CD4-positive, alpha-beta T cell treated with Interleukin-15 for 1 hour (primary cell): Measurements from ENCODE around the gene AGBL3.
"Not testable (repeated sequence)": the region's sequence is repeated elsewhere in the genome, so short reads cannot be mapped to it uniquely, and the experiment has no call there.

Experiments used
- DNase-seq: peaks from one replicate; pipeline ENCODE4 v3.0.0-alpha.2; 2020

Gene AGBL3

DNA sequence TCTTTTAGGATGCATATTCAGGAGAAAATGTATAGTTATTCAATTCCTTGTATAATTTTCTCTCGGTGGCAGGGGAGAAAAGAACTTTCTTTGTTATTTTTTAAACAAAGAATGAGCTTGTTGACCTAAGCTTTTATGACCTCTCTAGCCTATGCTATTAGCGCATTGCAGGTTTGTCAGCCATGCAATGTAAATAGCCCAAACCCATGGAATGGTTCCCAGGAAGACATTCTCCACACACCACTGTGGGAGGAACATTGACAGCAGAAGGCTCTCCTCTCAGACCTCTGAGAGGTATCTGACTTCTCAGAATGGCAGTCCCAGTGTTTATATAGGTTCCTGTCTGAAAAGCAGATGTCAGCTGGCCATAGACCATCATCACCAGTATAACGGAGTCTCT lies 19.6 kb upstream of the AGBL3 start:
- DNase-seq: no peak

DNA sequence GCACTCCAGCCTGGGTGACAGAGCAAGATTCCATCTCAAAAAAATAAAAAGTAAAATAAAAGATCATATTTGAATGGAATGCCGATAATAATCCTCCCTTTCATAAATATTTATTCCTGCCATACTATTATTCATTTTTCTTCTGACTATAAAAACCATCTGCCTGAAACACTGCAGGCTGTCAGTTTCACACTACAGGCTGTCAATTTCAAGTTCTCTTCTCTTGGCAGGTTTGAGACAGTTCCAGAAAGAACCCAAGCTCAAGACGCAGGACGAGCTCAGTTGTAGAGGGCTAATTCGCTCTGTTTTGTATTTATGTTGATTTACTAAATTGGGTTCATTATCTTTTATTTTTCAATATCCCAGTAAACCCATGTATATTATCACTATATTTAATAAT lies 18.2 kb upstream of the AGBL3 start:
- no peak for DNase-seq

DNA sequence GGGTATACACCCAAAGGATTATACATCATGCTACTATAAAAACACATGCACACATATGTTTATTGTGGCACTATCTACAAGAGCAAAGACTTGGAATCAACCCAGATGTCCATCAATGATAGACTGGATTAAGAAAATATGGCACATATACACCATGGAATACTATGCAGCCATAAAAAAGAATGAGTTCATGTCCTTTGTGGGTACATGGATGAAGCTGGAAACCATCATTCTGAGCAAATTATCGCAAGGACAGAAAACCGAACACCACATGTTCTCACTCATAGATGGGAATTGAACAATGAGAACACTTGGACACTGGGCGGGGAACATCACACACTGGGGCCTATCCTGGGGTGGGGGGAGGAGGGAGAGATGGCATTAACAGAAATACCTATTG lies 4.7 kb upstream of the AGBL3 start:
- DNase-seq: not testable (repeated sequence)

DNA sequence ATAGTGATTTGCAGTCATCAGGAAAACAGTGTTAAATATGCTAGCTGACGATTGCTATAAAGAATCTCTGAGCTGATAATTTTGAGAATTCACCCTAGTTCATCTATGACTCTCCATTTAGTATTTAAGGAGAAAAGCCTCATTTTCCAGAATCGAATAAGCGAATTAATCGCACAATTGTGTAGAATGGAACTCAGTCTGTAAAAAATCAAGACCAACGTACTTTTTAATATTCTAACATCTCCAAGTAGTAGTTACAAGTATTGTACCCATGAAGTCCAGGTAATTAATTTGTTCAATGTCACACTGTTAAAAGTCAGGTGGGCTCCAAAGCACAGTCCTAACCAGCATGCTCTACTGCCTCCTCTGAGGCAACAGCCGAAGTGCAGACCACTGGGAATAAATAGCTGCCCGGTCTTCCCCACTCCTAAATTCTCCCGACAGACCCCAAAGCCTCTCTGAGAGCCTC lies 380 bp upstream of the AGBL3 start:
- DNase-seq: no peak

DNA sequence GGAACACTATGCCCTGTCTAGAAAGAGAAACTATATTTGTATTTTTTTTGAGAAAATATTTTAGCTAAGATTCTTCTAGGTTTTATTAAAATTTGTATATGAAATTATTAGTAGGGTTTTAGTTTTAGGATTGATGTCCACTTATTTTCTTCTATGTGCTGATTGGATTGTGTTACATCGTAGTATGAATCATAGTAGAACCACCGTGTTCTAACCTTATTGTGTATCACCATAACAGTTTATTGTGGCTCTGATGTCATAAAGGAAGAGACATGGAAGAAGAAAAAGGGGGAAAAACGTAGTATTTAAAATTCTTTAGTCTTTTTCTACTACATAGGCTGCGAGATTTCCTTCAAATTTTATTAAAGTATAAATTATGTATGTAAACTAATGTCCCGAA lies 1.9 kb downstream of the AGBL3 start:
- DNase-seq: no peak

DNA sequence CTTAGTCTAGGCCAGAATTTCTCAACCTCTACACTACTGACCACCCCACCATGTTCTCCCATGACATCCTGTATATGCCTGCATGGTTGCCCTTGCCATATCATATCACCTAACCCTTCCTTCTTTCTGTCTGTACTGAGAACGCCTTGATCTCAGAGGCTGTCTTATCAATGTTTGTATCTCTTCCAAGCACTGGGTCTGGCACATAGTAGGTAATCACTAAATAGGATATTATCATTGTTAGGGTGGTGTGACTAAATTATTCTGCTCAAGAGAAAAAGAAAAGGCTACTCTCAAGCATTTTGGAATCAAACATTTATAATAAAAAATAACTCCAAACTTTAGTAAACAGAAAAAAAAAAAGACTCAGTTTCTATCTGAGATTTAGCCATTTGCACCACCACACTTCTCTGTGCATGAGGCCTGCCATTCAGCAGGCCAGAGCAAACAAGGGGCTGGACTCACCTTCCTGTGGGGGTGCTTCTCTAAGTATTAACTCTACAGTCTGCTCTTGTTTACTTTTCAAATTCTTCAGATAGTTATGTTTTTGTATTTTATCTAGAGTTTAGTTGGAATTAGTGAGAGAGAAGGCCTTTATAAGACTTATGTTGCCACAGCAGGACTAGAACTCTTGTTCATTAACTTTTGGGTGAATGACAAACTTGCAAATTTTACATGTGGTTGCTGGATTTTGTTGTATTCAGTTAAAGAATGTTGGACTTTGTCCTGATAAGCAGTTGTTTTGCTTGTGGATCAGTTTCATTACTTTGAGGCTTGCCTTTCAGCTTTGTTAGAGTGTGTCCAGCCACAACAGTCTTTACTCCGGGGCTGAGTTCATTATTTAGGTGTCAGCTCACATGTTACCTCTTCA lies 5.4 kb downstream of the AGBL3 start:
- no peak for DNase-seq

DNA sequence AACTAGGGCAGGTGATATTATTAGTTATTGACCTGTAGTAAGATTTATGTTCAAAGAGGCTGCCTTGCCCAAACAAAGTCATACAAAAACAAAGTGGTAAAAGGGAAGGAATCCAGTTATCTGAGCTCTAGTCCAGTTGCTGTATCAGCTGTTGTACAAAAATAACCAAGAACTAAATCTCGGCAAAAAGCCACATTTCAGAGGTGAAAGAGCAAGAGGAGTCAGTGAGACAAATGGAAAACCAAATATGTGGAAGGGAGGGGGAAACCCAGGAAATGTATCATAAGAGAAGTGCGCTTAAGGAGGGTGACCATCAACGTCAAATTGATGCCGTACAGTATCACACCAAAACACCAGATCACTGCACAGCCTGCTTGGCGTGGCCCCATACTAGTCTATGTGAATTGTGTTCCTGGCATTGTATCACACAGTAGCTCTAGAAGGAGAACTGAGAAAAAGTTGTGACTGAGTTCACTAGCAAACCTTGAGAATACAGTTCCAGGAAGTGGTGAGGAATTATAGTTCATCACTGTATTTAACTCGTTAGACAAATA lies 6.4 kb downstream of the AGBL3 start:
- peak; percentile 38 for DNase-seq

DNA sequence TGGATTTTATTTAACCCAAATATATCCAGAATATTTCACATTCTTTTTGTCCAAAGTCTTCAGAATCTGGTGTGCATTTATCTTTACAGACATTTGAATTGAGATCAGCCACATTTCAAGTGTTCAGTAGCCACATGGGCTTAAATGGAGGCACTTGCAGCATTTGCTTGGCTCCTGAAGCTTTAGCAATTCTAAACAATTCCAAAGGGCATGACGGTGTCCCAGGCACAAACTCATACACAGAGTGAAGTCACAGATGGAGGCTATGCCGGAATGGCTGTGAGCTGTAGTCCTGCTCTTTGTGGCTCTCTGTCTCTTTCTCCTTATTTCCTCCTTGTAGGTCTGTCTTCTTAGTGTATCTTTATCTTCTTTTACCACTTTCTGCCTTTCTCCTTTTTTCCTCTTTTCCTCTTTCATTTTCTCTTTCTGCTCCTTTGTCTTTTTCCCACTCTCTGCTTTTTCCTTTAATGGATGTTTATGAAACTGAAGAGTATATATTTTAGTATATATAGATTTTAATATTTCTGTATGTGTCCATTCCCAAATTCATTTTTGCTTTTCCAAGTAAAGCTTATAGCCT lies 7.7 kb downstream of the AGBL3 start:
- no peak for DNase-seq

DNA sequence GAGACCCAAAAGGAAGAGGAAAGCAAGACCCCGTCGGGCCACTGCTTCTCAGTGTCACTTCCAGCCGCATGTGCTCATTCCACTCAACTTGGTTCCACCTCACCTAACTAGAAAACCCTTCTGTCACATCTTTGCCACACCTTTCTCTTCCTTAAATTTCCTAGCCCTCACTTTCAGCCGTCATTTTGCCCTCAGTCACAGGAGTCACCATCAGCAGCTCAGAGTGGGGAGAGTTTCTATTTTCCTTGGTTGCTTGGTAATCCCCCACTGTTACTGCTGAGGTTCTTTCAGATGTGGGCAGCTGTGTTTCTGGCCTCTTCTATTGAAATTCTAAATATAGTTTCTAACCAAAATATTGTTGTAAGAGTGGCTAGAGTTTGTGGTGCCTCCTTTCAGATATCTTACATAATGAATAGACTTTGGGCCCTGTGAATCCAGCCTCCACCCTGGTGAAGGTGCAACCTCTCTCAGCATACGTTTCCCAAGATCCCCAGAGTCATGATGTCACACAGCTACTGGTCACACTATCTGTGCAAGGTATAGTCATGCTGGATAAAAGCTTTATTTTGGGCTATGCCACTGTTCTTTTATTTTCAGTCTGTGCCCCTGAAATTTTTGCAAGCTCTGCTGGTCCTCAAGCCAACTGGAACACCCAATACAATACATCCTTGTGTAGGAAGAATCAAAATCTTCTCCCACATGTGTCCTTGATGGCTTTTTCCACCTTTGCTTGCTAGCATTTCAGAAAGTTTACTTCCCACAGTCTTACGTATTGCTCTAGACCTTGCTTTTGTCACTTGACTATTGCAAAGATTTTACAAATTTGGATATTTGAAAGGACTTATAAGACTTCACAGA lies 9.2 kb downstream of the AGBL3 start:
- peak; percentile 37 for DNase-seq

DNA sequence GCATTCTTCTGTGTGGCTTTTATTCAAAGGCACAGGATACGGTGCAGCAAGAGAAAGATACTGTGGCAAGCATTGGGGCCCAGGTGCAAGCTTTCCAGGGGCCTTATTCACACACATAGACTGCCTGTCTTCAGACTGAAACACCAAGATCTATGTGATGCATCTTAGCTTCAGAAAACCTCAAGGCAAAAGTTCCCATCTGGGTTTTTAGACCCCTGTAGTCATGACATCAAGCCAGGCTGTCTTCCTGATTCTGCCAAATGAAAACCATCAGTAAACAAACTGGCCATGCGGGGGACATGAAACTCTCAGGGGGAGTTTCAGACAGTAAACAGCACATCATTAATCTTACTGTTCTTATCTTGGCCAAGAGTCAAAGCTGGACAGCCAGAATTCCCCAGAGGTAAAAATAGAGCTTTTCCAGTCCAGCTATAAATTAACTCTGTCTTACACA lies 9.8 kb downstream of the AGBL3 start:
- peak; percentile 19 for DNase-seq

DNA sequence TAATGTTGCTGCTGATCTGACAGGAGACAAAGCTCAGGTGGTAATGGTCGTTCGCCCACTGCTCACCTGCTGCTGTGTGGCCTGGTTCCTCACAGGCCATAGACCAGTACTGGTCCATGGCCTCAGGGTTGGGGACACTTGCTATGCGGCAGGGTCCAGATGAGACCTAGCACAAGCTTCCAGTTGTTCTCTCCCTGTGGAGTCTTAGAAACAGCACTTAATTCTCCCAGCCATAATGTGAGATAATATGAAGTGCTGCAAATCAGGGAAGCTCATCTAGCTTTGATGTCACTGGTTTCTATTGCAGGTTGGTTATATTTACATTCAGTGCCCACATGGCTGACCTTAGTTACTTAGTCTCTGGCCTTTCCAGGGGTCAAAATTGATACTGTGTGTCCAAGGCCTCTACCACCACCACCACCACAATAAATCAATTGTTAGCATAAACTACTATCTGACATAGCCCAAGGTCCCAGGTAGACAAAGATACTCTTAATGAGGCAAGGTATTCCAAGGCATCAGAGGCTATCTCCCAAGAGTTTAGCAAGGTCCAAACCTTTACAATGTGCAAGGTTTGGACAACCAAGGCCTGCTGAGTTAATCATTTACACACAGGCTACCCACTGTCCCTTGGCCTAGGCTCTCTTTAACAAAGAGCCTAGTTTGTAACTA lies 11.0 kb downstream of the AGBL3 start:
- no peak for DNase-seq

DNA sequence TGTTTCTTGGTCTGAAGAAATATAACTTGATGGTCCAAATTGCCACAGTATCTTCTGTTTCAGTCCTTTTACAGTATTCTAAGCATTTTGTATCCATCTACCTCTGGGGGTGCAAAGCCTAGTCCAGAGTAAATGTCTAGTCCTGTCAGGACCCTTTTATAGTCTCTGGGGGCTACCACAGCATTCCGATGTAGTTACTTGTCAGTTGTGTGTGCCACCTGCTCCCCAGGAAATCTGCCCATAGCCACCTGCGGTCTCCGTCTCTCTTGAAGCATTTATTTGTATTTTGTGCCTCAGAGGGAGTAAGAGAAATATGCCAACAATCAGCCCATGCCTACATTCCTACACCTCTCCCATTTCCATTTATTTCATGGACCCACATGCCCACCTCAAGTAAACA lies 12.8 kb downstream of the AGBL3 start:
- no peak for DNase-seq

DNA sequence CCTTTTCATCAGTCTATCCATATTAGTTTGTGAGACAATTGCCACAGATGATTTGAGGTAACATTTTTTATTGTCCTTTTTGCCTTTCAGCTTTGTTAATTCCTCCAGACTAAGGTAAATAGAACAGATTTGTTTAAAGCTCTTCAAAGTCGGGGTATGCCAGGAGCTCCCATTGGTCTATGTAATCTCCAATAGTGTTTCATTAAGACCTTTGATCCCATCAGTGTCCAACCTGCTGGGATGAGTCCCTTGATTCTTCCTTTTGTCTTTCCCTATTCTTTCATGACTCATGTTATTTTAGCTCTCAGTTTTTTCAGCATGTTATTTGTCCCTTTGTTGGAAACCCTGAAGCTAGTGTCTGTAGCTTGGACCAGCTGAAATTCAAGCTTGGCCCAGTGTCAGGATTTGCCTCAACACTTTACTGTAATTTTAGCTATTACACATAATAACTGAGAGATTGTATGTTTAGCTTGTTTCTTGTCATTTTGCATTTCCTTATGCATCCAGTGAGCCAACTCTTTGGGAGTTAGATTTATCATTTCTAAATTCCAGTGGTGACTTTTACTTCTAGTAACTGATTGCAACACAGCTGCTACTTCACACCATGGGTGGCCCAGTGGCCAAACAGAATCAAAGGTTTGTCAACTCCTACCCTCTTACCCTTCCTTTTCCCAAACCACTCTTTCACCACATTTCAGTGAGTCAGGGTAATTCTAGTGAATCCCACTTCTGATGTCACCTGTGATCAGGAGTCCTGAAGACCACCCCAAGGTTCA lies 15.3 kb downstream of the AGBL3 start:
- DNase-seq: no peak

DNA sequence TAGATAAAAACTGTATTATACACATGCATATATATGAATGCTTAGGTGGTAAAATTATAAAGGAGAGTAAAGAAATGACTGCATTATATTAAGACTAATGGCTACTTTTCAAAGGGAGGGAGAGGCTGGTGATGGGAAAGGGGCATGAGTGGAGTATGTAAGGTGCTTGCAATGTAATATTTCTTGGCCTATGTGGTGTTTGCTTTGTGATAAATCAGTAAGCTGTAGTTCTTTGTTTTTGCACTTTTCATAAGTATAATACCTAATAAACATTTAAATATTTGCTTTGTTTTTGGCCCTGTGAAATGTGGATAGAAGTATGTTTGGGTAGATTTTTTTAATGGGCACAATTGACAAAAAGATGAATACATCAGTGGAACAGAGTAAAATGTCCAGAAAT lies 25.9 kb downstream of the AGBL3 start:
- no peak for DNase-seq

DNA sequence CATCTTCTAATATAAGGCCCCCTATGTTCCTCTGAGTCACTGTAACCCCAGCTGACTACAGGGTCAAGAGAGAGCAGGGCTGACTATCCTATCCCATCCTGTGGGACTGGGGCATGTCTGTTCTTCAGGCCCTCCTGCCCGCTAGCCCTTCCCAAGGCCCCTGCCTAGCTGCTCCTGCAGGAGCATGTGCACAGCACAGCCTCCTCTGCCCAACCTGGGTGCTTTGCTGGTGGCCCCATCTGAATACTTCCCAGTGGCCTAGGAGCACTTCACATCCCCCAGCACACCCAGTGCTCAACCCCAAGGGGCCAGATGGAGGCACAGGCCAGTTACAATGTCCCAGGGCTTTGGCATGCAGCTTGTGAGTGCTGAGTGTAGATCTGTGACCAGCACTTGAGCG lies 37.3 kb downstream of the AGBL3 start:
- no peak for DNase-seq

DNA sequence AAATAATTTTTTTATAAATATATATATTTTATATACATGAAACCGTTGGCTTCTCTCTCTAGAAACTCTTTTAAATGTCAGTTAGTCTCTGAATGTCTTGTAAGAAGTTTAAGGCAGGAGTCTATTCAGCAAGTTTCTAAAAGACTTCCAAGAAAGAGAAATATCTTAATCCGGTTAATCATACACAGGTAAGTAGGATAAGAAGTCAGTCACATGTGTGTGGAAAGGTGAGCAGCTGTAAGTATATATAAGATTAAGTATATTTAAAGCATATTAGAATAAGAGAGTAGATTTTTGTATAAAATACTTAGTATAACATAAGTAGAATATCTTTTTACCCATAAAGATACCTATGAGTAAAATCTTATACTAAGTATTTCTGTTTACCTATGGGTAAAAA lies 48.9 kb downstream of the AGBL3 start:
- DNase-seq: no peak

DNA sequence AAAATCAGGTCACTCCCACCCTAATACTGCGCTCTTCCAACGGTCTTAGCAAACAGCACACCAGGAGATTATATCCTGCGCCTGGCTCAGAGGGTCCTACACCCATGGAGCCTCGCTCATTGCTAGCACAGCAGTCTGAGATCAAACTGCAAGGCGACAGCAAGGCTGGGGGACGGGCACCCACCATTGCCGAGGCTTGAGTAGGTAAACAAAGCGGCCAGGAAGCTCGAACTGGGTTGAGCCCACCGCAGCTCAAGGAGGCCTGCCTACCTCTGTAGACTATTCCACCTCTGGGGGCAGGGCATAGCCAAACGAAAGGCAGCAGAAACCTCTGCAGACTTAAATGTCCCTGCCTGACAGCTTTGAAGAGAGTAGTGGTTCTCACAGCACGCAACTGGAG lies 80.7 kb downstream of the AGBL3 start:
- not testable (repeated sequence) for DNase-seq

DNA sequence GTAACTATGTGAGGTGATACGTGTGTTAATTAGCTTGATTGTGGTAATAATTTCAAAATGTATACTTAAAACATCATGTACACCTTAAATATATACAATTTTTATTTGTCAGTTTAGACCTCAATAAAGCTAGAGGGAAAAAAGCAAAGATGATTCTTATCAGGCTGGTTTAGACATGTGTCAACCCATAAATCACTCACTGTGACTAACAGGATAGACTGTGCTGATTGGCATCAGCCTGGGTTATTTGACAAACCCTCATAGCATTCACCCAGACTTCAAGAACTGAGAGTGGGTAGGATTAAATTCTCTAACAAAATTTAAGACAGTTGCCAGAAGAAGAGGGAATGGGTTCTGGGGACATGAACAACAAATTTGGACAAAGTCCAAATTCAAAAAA lies 87.8 kb downstream of the AGBL3 start:
- no peak for DNase-seq

DNA sequence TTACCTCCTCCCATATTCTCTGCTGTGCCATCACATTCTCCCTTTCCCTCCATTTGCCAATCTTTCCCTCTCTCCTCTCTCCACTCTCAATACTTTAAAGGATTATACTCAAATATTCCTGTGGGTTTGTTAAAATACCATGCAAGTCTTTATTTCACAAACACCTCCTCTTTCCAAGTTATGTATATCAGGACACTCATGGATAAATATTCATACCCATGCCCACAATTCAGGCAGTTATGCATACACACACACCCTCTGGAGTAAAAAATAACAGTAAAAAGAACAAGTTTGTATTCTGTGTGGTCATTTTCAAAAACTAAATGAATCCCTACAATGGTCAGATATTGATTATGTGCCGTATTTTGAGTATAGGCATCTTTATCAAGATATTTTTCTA lies 88.2 kb downstream of the AGBL3 start:
- DNase-seq: no peak

DNA sequence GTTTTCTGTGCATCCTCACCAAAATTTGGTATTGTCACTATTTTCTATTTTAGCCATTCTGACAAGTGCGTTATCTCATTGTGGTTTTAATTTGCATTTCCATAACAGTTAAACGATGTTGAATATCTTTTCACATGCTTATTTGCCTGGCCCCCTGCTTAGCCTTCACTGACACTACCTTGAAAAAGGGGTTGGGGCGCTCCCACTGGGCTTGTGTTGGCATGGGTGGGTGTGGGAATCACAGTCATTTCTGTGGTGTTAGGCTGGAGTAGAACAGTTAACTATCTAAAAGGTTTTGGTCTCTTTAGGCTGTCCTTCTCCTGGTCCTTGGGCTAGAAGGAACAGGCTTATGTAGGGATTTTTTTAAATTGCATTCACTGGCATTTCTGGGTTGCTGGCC lies 89.4 kb downstream of the AGBL3 start:
- DNase-seq: no peak

DNA sequence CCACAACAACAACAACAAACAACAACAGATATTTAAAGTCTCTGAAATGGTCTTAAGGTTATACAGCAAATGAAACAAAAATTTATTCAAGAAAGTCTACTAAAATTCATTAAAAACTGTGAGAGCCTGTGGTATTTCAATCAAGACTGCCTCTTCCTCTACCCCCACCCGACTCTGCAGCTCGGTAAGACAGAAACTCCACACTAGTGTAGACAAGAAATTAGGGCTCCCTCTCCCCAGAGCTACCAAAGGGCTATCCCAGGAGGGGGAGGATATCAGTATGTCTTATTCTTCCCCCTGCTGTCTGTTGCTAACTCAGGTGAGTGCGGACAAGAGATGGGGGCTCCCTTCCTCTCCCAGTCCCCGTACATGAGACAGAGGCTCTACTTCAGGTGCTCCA lies 90.6 kb downstream of the AGBL3 start:
- no peak for DNase-seq

DNA sequence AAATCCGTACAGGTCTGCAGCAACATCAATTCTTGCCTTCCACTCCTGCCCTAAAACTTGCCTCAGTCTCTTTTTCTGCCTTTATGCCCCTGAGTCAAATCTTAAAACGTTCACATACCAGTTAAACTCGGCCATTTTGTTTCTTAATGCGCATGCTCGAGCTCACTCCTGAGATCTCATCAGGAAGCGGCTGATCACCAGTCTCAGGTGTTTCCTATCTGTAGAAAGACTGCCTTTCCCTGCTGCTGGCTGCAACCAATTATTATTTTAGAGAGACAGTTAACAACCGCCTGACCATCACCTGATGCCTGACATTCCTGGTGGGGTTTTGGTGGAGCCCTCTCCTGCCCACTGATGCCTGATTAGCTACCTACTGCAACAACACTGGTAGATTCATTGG lies 91.3 kb downstream of the AGBL3 start:
- no peak for DNase-seq
